Thyroid gland (tissue), 4 donors: ENCODE results near the gene AGMO.

ENCODE experiments used
- CTCF ChIP-seq, 6 experiments: fragments of 200-600 bp in 3 of 6; fragments of 450-650 bp in 3 of 6; sonication (generic) in 3 of 6; IDR thresholded peaks; one replicate each; pipeline ENCODE4 v1.5.1; 2016 to 2019; ENCODE audit warnings: antibody characterized with exemption in 6 of 6, mild to moderate bottlenecking in 2 of 6, inconsistent platforms in 1 of 6, moderate library complexity in 1 of 6
- POLR2A ChIP-seq, 2 donors: fragments of 450-650 bp; IDR thresholded peaks; one replicate each; pipeline ENCODE4 v1.6.1; 2017; ENCODE audit warnings: antibody characterized with exemption in 2 of 2, mild to moderate bottlenecking in 2 of 2, moderate library complexity in 1 of 2

- TF ChIP-seq CTCF (IDR thresholded peaks at IDR 0.05) (no peak), POLR2A (IDR thresholded peaks at IDR 0.05) (no peak)
Observed at GRCh38 chr7:15495170-15495569, 66.6 kb downstream of the AGMO start.
